ENCODE data around the gene PTPRCAP. TPM values are rescaled to one million over a fixed set of nuclear protein-coding genes. Genes with fewer than 3 reads are reported as not detected.

Gene PTPRCAP
- polyA plus RNA-seq, 1 donor from 2014 or later: 3.4 TPM

DNA sequence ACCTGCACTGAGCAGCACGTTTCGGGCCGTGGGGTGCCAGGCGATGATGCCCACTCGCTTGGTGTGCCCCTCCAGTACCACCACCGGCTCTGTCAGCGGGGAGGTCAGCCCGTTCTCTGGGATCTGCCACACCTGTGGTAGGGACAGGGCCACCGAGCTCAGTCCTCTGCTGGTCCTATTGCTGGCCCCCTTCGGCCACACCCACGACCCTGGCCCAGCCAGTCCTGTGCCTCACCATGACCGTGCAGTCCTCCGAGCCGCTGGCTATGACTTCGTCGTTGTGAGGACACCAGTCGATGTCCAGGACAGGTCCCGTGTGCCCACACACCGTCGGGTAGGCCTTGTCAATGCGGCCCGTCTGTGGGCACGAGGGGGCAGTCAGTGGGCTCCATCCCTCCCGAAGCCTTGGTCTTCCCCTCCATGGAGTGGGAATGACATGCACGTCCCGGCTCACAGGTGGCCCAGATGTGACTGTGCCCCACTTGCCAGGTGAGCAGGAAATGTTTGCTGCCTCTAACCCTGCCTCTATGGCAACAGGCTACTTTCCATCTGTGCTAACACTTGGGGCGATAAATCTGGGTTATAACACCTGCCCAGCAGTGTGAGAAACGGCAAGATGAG is 4.4 kb upstream of the PTPRCAP start:
- H3K4me2 ChIP-seq (ENCODE audit: low read length): no peak overlapping the region
- H3K9ac ChIP-seq (ENCODE audit: low read length): no peak overlapping the region
- H3K9me3 ChIP-seq (ENCODE audit: low read length): no peaks in the 10 kb centered on the region
- TF ChIP-seq TAF1 (IDR thresholded peaks at IDR 0.05; ENCODE audit: low read depth) (no peak), MXI1 (conservative IDR thresholded peaks at IDR 0.05; ENCODE audit: poor library complexity, severe bottlenecking) (no peak), REST (IDR thresholded peaks at IDR 0.05; ENCODE audit: borderline replicate concordance) (no peak), EZH2 (IDR thresholded peaks at IDR 0.05; ENCODE audit: borderline replicate concordance, insufficient read depth, low read length, poor library complexity, severe bottlenecking) (no peak), SMC3 (conservative IDR thresholded peaks at IDR 0.05; ENCODE audit: poor library complexity) (no peak), EP300 (conservative IDR thresholded peaks at IDR 0.05; ENCODE audit: poor library complexity, severe bottlenecking) (no peak), RAD21 (conservative IDR thresholded peaks at IDR 0.05) (no peak), POLR2AphosphoS5 (IDR thresholded peaks at IDR 0.05) (no peak)
- TF ChIP-seq, protein P1, sequence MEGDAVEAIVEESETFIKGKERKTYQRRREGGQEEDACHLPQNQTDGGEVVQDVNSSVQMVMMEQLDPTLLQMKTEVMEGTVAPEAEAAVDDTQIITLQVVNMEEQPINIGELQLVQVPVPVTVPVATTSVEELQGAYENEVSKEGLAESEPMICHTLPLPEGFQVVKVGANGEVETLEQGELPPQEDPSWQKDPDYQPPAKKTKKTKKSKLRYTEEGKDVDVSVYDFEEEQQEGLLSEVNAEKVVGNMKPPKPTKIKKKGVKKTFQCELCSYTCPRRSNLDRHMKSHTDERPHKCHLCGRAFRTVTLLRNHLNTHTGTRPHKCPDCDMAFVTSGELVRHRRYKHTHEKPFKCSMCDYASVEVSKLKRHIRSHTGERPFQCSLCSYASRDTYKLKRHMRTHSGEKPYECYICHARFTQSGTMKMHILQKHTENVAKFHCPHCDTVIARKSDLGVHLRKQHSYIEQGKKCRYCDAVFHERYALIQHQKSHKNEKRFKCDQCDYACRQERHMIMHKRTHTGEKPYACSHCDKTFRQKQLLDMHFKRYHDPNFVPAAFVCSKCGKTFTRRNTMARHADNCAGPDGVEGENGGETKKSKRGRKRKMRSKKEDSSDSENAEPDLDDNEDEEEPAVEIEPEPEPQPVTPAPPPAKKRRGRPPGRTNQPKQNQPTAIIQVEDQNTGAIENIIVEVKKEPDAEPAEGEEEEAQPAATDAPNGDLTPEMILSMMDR (IDR thresholded peaks at IDR 0.05; ENCODE audit: poor library complexity, severe bottlenecking): no peak
- no peaks in the 10 kb centered on the region for H3F3A ChIP-seq (ENCODE audit: insufficient read depth, low read length, poor library complexity, severe bottlenecking)
- H3K79me2 ChIP-seq (replicated peaks; ENCODE audit: insufficient read depth, low read length): no peaks in the 10 kb centered on the region
- no peaks in the 10 kb centered on the region for H3K9me2 ChIP-seq (ENCODE audit: insufficient read depth, low read length)
- H3K27ac ChIP-seq (ENCODE audit: low read length): no peak overlapping the region
- no peak overlapping the region for H2AFZ ChIP-seq (ENCODE audit: low read depth, low read length)
- H3K36me3 ChIP-seq (ENCODE audit: insufficient read depth, low read length): no peaks in the 10 kb centered on the region
- no peaks in the 10 kb centered on the region for H3K27me3 ChIP-seq (ENCODE audit: insufficient read depth, low read depth, low read length)
- no peaks in the 10 kb centered on the region for H4K20me1 ChIP-seq (ENCODE audit: insufficient read depth)
- no peak overlapping the region for H3K4me3 ChIP-seq (ENCODE audit: low read length)

DNA sequence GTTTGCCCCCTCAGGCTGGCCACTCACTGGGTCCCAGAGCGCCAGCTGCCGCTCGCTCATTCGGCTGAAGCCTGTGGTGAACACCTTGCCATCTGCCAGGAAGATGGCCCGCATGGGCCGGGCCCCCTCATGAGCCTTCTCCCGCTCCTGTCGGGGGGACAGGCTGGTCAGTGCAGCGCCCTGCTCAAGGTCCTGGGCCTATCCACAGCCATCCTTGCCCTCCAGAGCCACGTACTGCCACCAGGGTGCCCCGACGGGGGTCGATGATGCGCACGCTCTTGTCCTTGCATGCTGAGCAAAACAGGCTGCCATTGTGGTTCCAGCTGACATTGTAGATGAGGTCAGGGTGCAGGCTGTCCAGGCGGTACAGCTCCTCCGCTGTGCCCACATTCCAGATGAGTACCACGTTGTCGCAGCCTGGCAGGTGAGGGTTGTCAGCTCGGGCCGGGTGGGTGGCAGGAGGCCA is 3.6 kb upstream of the PTPRCAP start:
- no peaks in the 10 kb centered on the region for H3K9me2 ChIP-seq (ENCODE audit: insufficient read depth, low read length)
- no peak overlapping the region for H3K4me3 ChIP-seq (ENCODE audit: low read length)
- H3K9ac ChIP-seq (ENCODE audit: low read length): no peak overlapping the region
- no peaks in the 10 kb centered on the region for H4K20me1 ChIP-seq (ENCODE audit: insufficient read depth)
- no peaks in the 10 kb centered on the region for H3F3A ChIP-seq (ENCODE audit: insufficient read depth, low read length, poor library complexity, severe bottlenecking)
- H3K9me3 ChIP-seq (ENCODE audit: low read length): no peaks in the 10 kb centered on the region
- no peak overlapping the region for H3K27ac ChIP-seq (ENCODE audit: low read length)
- H3K79me2 ChIP-seq (replicated peaks; ENCODE audit: insufficient read depth, low read length): no peaks in the 10 kb centered on the region
- no peaks in the 10 kb centered on the region for H3K27me3 ChIP-seq (ENCODE audit: insufficient read depth, low read depth, low read length)
- no peak overlapping the region for H3K4me2 ChIP-seq (ENCODE audit: low read length)
- no peaks in the 10 kb centered on the region for H3K36me3 ChIP-seq (ENCODE audit: insufficient read depth, low read length)
- no peak for TF ChIP-seq EZH2 (IDR thresholded peaks at IDR 0.05; ENCODE audit: borderline replicate concordance, insufficient read depth, low read length, poor library complexity, severe bottlenecking)
- TF ChIP-seq SMC3 (conservative IDR thresholded peaks at IDR 0.05; ENCODE audit: poor library complexity): no peak
- TF ChIP-seq POLR2AphosphoS5 (IDR thresholded peaks at IDR 0.05): no peak
- no peak for TF ChIP-seq EP300 (conservative IDR thresholded peaks at IDR 0.05; ENCODE audit: poor library complexity, severe bottlenecking)
- no peak for TF ChIP-seq MXI1 (conservative IDR thresholded peaks at IDR 0.05; ENCODE audit: poor library complexity, severe bottlenecking)
- TF ChIP-seq REST (IDR thresholded peaks at IDR 0.05; ENCODE audit: borderline replicate concordance): no peak
- no peak for TF ChIP-seq TAF1 (IDR thresholded peaks at IDR 0.05; ENCODE audit: low read depth)
- TF ChIP-seq RAD21 (conservative IDR thresholded peaks at IDR 0.05): no peak
- TF ChIP-seq, protein P1 (IDR thresholded peaks at IDR 0.05; ENCODE audit: poor library complexity, severe bottlenecking): no peak
- H2AFZ ChIP-seq (ENCODE audit: low read depth, low read length): no peak overlapping the region

All from neural cell (in vitro differentiated cells).